DOHH2 (cell line): Measurements from ENCODE around the gene TBC1D22A.

Experiments used
- H3F3A ChIP-seq: fragments of 200-600 bp; sonication (generic), shearing (Covaris generic); 2 replicates; pipeline ENCODE4 v1.6.0; 2016; ENCODE audit warnings: antibody characterized with exemption, mild to moderate bottlenecking; ENCODE audit not compliant: control insufficient read depth, insufficient read depth
- H3K27ac ChIP-seq: fragments of 200-600 bp; sonication (generic); 2 replicates; pipeline ENCODE4 v1.5.1; 2014; ENCODE audit warnings: low read depth, mild to moderate bottlenecking, low read length, moderate library complexity
- H3K27me3 ChIP-seq: fragments of 200-600 bp; sonication (generic); 2 replicates; pipeline ENCODE4 v1.6.1; 2014; ENCODE audit warnings: mild to moderate bottlenecking, low read length, mixed read lengths; ENCODE audit not compliant: control insufficient read depth
- H3K36me3 ChIP-seq: fragments of 200-600 bp; sonication (generic); 2 replicates; pipeline ENCODE4 v1.6.1; 2014; ENCODE audit warnings: mild to moderate bottlenecking, low read length, moderate library complexity, mixed read lengths; ENCODE audit not compliant: control insufficient read depth
- H3K4me1 ChIP-seq: fragments of 200-600 bp; sonication (generic); 2 replicates; pipeline ENCODE4 v1.6.1; 2014; ENCODE audit warnings: mild to moderate bottlenecking, low read length, mixed read lengths; ENCODE audit not compliant: control insufficient read depth
- H3K4me2 ChIP-seq: fragments of 200-600 bp; sonication (generic); 2 replicates; pipeline ENCODE4 v1.6.0; 2014; ENCODE audit warnings: mild to moderate bottlenecking, low read length, moderate library complexity
- H3K4me3 ChIP-seq: fragments of 200-600 bp; sonication (generic); 2 replicates; pipeline ENCODE4 v1.5.1; 2014; ENCODE audit warnings: mild to moderate bottlenecking, low read length, mixed read lengths
- H3K79me2 ChIP-seq: fragments of 200-600 bp; sonication (generic); 2 replicates; pipeline ENCODE4 v1.6.1; 2014; ENCODE audit warnings: mild to moderate bottlenecking, low read length, mixed read lengths; ENCODE audit not compliant: control insufficient read depth
- H3K9me2 ChIP-seq: fragments of 200-600 bp; sonication (generic); replicated peaks from 2 replicates; pipeline ENCODE4 v1.6.1; 2014; ENCODE audit warnings: mild to moderate bottlenecking, low read length, mixed read lengths; ENCODE audit not compliant: control insufficient read depth
- H3K9me3 ChIP-seq: fragments of 200-600 bp; sonication (generic); 2 replicates; pipeline ENCODE4 v1.6.1; 2014; ENCODE audit warnings: antibody characterized with exemption, low read length, mixed read lengths; ENCODE audit not compliant: control insufficient read depth, insufficient read depth
- H4K20me1 ChIP-seq: fragments of 200-600 bp; sonication (generic); 2 replicates; pipeline ENCODE4 v1.6.0; 2014; ENCODE audit warnings: low read depth, mild to moderate bottlenecking, antibody characterized with exemption, low read length, moderate library complexity; ENCODE audit not compliant: control insufficient read depth, insufficient read depth
- CTCF ChIP-seq: fragments of 200-600 bp; sonication (generic); IDR thresholded peaks from one replicate; pipeline ENCODE4 v1.5.1; 2014; ENCODE audit warnings: antibody characterized with exemption, mild to moderate bottlenecking, low read depth, low read length; ENCODE audit not compliant: poor library complexity, severe bottlenecking
- EZH2phosphoT487 ChIP-seq: fragments of 200-600 bp; sonication (generic); IDR thresholded peaks from 2 replicates; pipeline ENCODE4 v1.6.1; 2017; ENCODE audit warnings: borderline replicate concordance, mild to moderate bottlenecking, antibody characterized with exemption, low read length, moderate library complexity, mixed read lengths

Gene TBC1D22A

GRCh38 chr22:47124961-47125360 lies 362.5 kb downstream of the TBC1D22A start:
- Histone ChIP-seq H3K79me2 (no peaks in the 10 kb centered on the region), H3K27ac (no peak overlapping the region), H3K4me2 (no peak overlapping the region), H3K4me3 (no peak overlapping the region), H3F3A (no peaks in the 10 kb centered on the region), H3K9me3 (no peaks in the 10 kb centered on the region), H3K9me2 (no peaks in the 10 kb centered on the region), H3K36me3 (no peaks in the 10 kb centered on the region), H3K4me1 (no peaks in the 10 kb centered on the region), H3K27me3 (no peaks in the 10 kb centered on the region), H4K20me1 (no peaks in the 10 kb centered on the region)
- no peak for TF ChIP-seq CTCF
- no peak for TF ChIP-seq EZH2phosphoT487

- Histone ChIP-seq H3K79me2 (no peaks in the 10 kb centered on the region), H3K4me2 (no peak overlapping the region), H3K27me3 (no peaks in the 10 kb centered on the region), H3K36me3 (no peaks in the 10 kb centered on the region), H3K27ac (no peak overlapping the region), H3K4me3 (no peak overlapping the region), H3F3A (no peaks in the 10 kb centered on the region), H3K4me1 (no peaks in the 10 kb centered on the region), H3K9me2 (no peaks in the 10 kb centered on the region), H3K9me3 (no peaks in the 10 kb centered on the region), H4K20me1 (no peaks in the 10 kb centered on the region)
- TF ChIP-seq CTCF (no peak), EZH2phosphoT487 (no peak)
These were observed 363.2 kb downstream of the TBC1D22A start for GRCh38 chr22:47125603-47126002.

- Histone ChIP-seq H3K79me2 (no peaks in the 10 kb centered on the region), H3F3A (no peaks in the 10 kb centered on the region)
These were observed 363.9 kb downstream of the TBC1D22A start for GRCh38 chr22:47126344-47126811.

More at GRCh38 chr22:47126344-47126811, 363.9 kb downstream of the TBC1D22A start:
- H3K4me3 ChIP-seq: no peak overlapping the region
- TF ChIP-seq EZH2phosphoT487: no peak
- no peak for TF ChIP-seq CTCF
- H3K9me3 ChIP-seq: no peaks in the 10 kb centered on the region
- no peaks in the 10 kb centered on the region for H3K27me3 ChIP-seq
- H3K27ac ChIP-seq: no peak overlapping the region
- H3K36me3 ChIP-seq: no peaks in the 10 kb centered on the region
- H3K4me2 ChIP-seq: no peak overlapping the region
- no peaks in the 10 kb centered on the region for H3K4me1 ChIP-seq
- H4K20me1 ChIP-seq: no peaks in the 10 kb centered on the region
- H3K9me2 ChIP-seq: no peaks in the 10 kb centered on the region
